Measurements from ENCODE around the gene FN3K.

DNA sequence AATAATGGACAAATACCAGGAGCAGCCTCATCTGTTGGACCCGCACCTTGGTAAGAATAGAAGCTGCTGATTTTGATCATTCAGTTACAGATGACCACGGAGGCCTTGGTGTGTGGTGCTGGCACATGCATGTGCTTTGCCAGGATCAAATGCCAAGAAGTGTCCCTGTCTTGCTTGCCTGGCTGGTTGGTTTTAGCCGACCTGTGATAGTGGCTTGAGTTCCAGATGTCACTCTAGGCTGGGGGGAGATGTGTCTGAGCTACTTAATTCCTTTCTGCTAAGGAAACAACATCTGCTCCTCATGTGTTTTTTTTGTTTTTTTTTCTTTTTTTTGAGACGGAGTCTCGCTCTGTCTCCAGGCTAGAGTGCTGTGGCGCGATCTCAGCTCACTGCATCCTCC, 20.8 kb downstream of the FN3K start:
- TF ChIP-seq POLR2A (IDR thresholded peaks at IDR 0.05; ENCODE audit: low read depth, low read length), result no peak
- TF ChIP-seq CTCF (IDR thresholded peaks at IDR 0.05; ENCODE audit: extremely low read depth in 1 of 2, insufficient read depth in 1 of 2, low read depth in 1 of 2, low read length in 2 of 2), result no peak
- TF ChIP-seq POLR2AphosphoS5 (IDR thresholded peaks at IDR 0.05; ENCODE audit: insufficient read depth, low read depth, low read length), result no peak
- TF ChIP-seq GATA2 (IDR thresholded peaks at IDR 0.05; ENCODE audit: insufficient read depth, insufficient read length, low read depth, low read length), result no peak
- no peak for TF ChIP-seq JUN (IDR thresholded peaks at IDR 0.05; ENCODE audit: borderline replicate concordance, insufficient read depth, insufficient read length, low read depth)
- TF ChIP-seq, protein P1, sequence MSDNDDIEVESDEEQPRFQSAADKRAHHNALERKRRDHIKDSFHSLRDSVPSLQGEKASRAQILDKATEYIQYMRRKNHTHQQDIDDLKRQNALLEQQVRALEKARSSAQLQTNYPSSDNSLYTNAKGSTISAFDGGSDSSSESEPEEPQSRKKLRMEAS (IDR thresholded peaks at IDR 0.05; ENCODE audit: insufficient read depth, insufficient read length), result no peak
- TF ChIP-seq MYC (IDR thresholded peaks at IDR 0.05; ENCODE audit: low read depth, low read length), result no peak
